Right atrium auricular region (tissue), 2 donors: Measurements from ENCODE around the gene CPT1B. TPM values are rescaled to one million over a fixed set of nuclear protein-coding genes. Genes with fewer than 3 reads are reported as not detected.
A peak's percentile ranks its signal among the peaks of the same experiment; 100 is the strongest.

Source experiments
- DNase-seq: peaks from one replicate; pipeline ENCODE4 v3.0.0-alpha.2; 2019; ENCODE audit warnings: low spot score
- H3K27ac ChIP-seq, 2 donors: fragments of 200-600 bp; sonication (generic); 1 replicate in 1 of 2; 2 replicates in 1 of 2; pipeline ENCODE4 v1.5.1; 2016 to 2019
- H3K27me3 ChIP-seq, 2 donors: fragments of 200-600 bp; sonication (generic); one replicate each; pipeline versions ENCODE4 v1.5.1 to v1.6.0; 2017 to 2019
- H3K36me3 ChIP-seq: fragments of 200-600 bp; sonication (generic); one replicate; pipeline ENCODE4 v1.5.1; 2016
- H3K4me1 ChIP-seq, 2 donors: fragments of 200-600 bp; sonication (generic); one replicate each; pipeline versions ENCODE4 v1.5.1 to v1.6.0; 2017 to 2019
- H3K4me3 ChIP-seq, 2 donors: fragments of 200-600 bp; sonication (generic); 1 replicate in 1 of 2; 2 replicates in 1 of 2; pipeline ENCODE4 v1.5.1; 2017 to 2019; ENCODE audit warnings: mild to moderate bottlenecking in 1 of 2, moderate library complexity in 1 of 2
- H3K9me3 ChIP-seq, 2 donors: fragments of 200-600 bp; sonication (generic); one replicate each; pipeline ENCODE4 v1.5.1; 2019
- total RNA-seq, 2 donors: library from RNA; depleted of rRNA; stranded (reverse); fragments of >200 nt; gene quantifications; one replicate each; pipeline ENCODE4 v1.1.0, GENCODE V29; 2016
- TF ChIP-seq, protein P1 (sequence below), 2 donors: fragments of 200-600 bp; sonication (generic); IDR thresholded peaks; one replicate each; pipeline ENCODE4 v1.5.1; 2019; ENCODE audit warnings: antibody characterized with exemption in 2 of 2

CPT1B gene
- total RNA-seq, 2 donors from 2014 or later = 184 to 281 TPM

DNA sequence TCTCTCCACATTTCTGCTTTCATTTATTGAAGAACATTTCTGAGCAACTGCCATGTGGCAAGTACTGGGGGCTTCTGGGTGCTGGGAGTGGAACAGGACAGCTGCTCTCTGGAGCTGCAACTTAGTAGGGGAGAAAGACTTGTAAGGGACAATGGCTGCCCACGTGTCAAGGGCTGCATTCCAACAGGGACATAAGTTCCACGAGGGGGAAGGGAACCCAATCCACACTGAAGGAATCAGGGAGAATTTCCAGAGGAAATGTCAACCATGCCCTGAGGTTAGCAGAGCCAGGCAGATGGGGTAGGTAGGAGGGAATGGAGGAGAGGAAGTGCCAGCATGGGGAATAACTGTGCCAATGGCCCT is 24.1 kb upstream of the CPT1B start:
- H3K4me3 ChIP-seq = no peak overlapping the region
- no peak for DNase-seq
- TF ChIP-seq, protein P1, sequence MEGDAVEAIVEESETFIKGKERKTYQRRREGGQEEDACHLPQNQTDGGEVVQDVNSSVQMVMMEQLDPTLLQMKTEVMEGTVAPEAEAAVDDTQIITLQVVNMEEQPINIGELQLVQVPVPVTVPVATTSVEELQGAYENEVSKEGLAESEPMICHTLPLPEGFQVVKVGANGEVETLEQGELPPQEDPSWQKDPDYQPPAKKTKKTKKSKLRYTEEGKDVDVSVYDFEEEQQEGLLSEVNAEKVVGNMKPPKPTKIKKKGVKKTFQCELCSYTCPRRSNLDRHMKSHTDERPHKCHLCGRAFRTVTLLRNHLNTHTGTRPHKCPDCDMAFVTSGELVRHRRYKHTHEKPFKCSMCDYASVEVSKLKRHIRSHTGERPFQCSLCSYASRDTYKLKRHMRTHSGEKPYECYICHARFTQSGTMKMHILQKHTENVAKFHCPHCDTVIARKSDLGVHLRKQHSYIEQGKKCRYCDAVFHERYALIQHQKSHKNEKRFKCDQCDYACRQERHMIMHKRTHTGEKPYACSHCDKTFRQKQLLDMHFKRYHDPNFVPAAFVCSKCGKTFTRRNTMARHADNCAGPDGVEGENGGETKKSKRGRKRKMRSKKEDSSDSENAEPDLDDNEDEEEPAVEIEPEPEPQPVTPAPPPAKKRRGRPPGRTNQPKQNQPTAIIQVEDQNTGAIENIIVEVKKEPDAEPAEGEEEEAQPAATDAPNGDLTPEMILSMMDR (IDR thresholded peaks at IDR 0.05) = no peak
- H3K27ac ChIP-seq = no peak overlapping the region
- peaks cover 4 to 8% of the 10 kb centered on the region in 2 donors for H3K27me3 ChIP-seq
- peaks cover 0 to 17% of the 10 kb centered on the region in 2 donors for H3K4me1 ChIP-seq
- no peaks in the 10 kb centered on the region for H3K36me3 ChIP-seq
- no peaks in the 10 kb centered on the region for H3K9me3 ChIP-seq

DNA sequence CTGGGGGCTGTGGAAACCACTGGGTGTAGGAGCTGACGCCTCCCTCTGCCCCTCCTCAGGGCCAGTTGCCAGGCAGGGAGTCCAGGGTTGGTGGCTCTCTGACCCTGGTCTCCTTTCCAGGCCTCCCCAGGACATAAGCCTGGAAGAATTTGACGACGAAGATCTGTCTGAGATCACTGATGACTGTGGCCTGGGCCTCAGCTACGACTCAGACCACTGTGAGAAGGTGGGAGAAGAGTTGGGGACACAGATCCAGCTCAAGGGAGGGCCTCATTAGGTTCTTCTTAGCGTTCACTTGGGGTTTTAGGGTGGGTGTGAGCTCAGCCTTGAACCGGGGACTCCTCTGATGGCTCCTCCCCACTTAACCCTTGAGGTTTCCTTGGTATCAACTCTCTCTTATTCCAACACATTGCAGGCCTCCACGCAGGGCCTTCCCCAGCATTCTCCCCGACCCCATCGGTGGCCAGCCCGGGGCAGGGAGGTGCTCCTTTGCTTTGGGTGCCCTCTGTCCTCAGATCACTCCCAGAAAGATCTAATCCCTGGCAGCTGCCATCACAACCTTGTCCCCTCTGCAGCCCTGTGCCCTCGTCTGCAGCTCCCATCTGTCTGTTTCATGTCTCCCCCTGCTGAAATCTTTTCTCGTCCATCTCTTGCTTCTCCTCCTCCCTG is 23.6 kb upstream of the CPT1B start:
- no peak overlapping the region for H3K4me3 ChIP-seq
- peaks cover 0 to 17% of the 10 kb centered on the region in 2 donors for H3K4me1 ChIP-seq
- no peak for DNase-seq
- TF ChIP-seq, protein P1 (IDR thresholded peaks at IDR 0.05) = no peak
- H3K36me3 ChIP-seq = no peaks in the 10 kb centered on the region
- no peak overlapping the region for H3K27ac ChIP-seq
- no peaks in the 10 kb centered on the region for H3K9me3 ChIP-seq
- peaks cover 4 to 8% of the 10 kb centered on the region in 2 donors for H3K27me3 ChIP-seq

DNA sequence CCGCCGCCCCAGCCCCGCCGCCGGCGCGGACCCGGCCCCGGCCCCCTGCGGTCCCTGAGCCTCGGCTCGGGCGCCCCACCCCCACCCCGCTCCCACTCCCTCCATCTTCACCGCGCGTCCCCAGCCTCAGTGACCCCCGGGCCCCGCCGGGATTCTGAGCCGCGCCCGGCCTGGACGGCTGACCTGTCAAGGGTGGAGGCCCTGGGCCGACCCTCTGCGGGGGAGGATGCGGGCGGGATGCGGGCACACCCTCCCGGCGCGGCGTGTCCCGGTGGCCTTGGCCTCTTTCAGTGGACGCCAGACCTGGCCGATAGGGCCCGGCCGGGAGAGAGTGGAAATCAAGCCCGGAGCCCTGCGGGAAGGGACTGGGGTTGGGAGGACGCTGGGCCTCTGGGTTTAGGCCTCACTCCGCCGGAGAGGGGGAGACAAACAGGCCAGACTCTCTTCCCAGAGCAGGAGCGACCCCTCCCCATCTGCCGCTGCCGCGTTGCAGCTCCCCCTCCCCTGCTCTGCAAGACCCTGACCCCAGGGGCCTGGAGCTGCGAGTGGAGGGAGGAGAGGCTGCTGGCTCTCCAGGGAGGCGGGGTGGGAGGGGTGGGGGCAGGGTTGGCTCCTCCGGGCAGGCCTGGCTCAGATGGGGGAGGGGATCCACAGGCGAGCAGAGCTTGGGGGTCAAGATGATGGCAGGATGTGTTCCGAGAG is 22.9 kb upstream of the CPT1B start:
- H3K27me3 ChIP-seq = peaks cover 4 to 8% of the 10 kb centered on the region in 2 donors
- DNase-seq = no peak
- peaks cover 0 to 17% of the 10 kb centered on the region in 2 donors for H3K4me1 ChIP-seq
- no peaks in the 10 kb centered on the region for H3K9me3 ChIP-seq
- H3K27ac ChIP-seq = no peak overlapping the region
- peak overlapping the region in 1 of 2 donors; percentile 58 for H3K4me3 ChIP-seq
- H3K36me3 ChIP-seq = no peaks in the 10 kb centered on the region
- TF ChIP-seq, protein P1 (IDR thresholded peaks at IDR 0.05) = no peak

DNA sequence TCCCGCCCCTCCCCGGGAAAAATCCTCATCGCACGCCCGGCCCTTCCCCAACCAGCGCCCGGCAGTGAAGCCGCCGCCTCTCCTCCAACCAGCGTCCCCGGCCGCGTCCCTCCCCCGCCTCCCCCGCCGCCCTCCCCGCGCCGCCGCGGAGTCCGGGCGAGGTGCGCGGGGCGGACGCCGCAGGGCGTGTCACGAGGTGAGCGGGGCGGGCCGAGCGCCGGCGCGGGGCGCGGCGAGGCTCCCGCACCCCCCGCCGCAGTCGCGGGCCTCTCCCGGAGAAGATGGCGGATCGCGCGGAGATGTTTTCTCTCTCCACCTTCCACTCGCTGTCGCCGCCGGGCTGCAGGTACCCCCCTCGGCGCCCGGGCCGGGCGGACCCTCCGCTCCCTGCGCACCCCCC is 22.3 kb upstream of the CPT1B start, which contains the start of gene MAPK8IP2:
Gene MAPK8IP2, plus strand, starts transcription at position 256 of the 400 bp plus-strand sequence. Its CDS starts 26 bp downstream, at position 282.
- no peaks in the 10 kb centered on the region for H3K36me3 ChIP-seq
- TF ChIP-seq, protein P1 (IDR thresholded peaks at IDR 0.05) = no peak
- peak within 1 kb of the TSS; percentile 19 to 58 for H3K4me3 ChIP-seq
- H3K27me3 ChIP-seq = peaks cover 4 to 8% of the 10 kb centered on the region in 2 donors
- no peak for DNase-seq
- H3K4me1 ChIP-seq = peaks cover 0 to 17% of the 10 kb centered on the region in 2 donors
- no peaks in the 10 kb centered on the region for H3K9me3 ChIP-seq
- no peak within 1 kb of the TSS for H3K27ac ChIP-seq

DNA sequence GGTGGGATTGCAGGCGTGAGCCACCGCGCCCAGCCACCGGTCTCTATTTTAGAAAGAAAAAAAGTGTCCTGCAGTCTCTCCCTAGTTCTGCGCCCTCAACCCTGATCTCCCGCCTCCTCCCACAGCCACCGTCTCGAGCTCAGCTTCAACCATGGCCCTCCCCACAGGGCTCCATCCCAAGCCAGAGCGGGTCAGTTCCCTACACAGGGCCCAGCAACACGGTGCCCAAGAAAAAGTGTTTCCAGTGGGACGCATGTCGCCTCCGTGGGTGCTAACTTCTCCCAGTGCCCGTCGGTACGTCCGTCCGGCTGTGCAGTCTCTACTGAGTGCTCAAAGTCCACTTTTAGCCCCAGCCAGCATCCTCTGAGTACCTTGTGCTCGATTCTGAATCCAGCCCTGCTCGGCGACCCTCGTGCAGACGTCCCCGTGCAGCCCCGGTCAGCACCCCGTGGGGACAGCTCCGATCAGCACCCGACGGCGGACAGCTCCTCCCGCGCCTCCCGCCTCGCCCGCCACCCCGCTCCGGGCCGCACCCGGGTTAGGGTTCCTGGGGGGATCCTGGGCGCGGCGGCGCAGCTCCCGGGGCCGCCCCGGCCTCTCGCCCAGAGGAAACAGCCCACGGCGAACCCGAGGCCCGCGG is 21.7 kb upstream of the CPT1B start:
- H3K27me3 ChIP-seq = peaks cover 4 to 8% of the 10 kb centered on the region in 2 donors
- peaks cover 0 to 17% of the 10 kb centered on the region in 2 donors for H3K4me1 ChIP-seq
- no peaks in the 10 kb centered on the region for H3K36me3 ChIP-seq
- no peak for DNase-seq
- H3K27ac ChIP-seq = no peak overlapping the region
- H3K4me3 ChIP-seq = peak overlapping the region; percentile 19 to 58
- H3K9me3 ChIP-seq = no peaks in the 10 kb centered on the region
- TF ChIP-seq, protein P1 (IDR thresholded peaks at IDR 0.05) = no peak
